Osteocyte (in vitro differentiated cells): ENCODE measurements around the gene PPDPF. TPM values are rescaled to one million over a fixed set of nuclear protein-coding genes. Genes with fewer than 3 reads are reported as not detected.
"Not testable (repeated sequence)": the region's sequence is repeated elsewhere in the genome, so short reads cannot be mapped to it uniquely, and the experiment has no call there.

ENCODE experiments used
- DNase-seq: peaks from one replicate; pipeline ENCODE4 v3.0.0; 2021; ENCODE audit warnings: mixed read lengths; ENCODE audit not compliant: unreplicated experiment; ENCODE audit errors: extremely low spot score
- H3K27ac Mint-ChIP-seq: one replicate; pipeline ENCODE4 v1.8.0; 2021; ENCODE audit warnings: mild to moderate bottlenecking, mixed read lengths; ENCODE audit not compliant: unreplicated experiment
- H3K27me3 Mint-ChIP-seq: one replicate; pipeline ENCODE4 v1.8.0; 2021; ENCODE audit warnings: mixed read lengths; ENCODE audit not compliant: unreplicated experiment
- H3K36me3 Mint-ChIP-seq: one replicate; pipeline ENCODE4 v1.8.0; 2021; ENCODE audit warnings: mixed read lengths; ENCODE audit not compliant: unreplicated experiment
- H3K4me1 Mint-ChIP-seq: one replicate; pipeline ENCODE4 v1.8.0; 2021; ENCODE audit warnings: mixed read lengths; ENCODE audit not compliant: unreplicated experiment
- H3K4me3 Mint-ChIP-seq: one replicate; pipeline ENCODE4 v1.8.0; 2021; ENCODE audit warnings: mild to moderate bottlenecking, moderate library complexity, mixed read lengths; ENCODE audit not compliant: unreplicated experiment
- H3K9me3 Mint-ChIP-seq: one replicate; pipeline ENCODE4 v1.8.0; 2021; ENCODE audit warnings: mixed read lengths; ENCODE audit not compliant: unreplicated experiment
- total RNA-seq: library from RNA; stranded (reverse); gene quantifications from 2 replicates; pipeline ENCODE4 v1.2.1, GENCODE V29; 2021
- TF ChIP-seq, protein P1 (sequence below): fragments of 200-600 bp; sonication (generic); IDR thresholded peaks from 2 replicates; pipeline ENCODE4 v1.5.0; 2021; ENCODE audit warnings: antibody characterized with exemption, mild to moderate bottlenecking, moderate library complexity

PPDPF gene
- total RNA-seq, 1 donor from 2014 or later: 239 TPM

DNA sequence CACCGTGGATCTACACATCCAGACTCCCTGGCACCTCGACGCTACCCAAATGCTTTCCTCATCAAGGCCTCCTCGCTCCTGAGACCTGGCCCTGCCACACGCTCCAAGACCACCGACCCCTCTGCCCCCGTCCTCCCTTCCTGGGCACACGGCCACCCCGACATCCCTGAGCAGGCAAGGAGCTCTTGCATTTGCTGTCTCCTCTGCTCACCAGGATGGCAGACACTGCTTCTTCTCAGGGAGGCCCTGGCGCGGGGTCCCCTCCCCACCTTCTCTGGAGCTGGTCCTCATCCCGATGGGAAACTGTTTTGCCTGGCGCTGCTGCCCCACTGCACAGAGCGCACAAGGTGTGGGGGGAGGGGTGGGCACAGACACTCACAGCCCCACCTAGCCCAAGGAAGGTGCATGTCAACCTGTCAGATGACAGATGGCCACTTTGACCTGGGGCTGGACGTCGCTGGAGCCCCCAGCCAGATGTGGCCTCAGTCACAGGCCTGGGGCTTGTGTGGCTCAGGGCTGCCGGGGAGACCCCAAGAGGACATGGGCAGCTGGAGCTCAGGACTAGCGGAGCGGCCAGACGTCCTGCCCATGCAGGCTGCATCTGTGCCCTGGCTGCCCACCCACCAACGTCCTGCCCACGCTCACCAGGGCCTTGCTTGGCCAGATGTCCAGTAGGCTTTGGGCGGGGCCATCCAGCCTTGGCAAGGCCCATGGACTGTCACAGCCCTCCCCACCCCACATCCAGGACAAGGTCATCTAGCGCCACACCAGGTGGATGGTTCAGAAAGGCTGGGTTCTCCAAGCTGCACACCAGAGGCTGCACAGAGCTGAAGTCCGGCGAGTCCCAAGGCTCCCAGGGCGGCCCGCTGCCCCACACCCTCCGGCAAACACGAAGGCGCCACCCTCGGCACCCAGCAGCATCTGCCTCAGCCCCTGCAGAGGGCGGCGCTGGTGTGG, 41.9 kb upstream of the PPDPF start:
- TF ChIP-seq, protein P1, sequence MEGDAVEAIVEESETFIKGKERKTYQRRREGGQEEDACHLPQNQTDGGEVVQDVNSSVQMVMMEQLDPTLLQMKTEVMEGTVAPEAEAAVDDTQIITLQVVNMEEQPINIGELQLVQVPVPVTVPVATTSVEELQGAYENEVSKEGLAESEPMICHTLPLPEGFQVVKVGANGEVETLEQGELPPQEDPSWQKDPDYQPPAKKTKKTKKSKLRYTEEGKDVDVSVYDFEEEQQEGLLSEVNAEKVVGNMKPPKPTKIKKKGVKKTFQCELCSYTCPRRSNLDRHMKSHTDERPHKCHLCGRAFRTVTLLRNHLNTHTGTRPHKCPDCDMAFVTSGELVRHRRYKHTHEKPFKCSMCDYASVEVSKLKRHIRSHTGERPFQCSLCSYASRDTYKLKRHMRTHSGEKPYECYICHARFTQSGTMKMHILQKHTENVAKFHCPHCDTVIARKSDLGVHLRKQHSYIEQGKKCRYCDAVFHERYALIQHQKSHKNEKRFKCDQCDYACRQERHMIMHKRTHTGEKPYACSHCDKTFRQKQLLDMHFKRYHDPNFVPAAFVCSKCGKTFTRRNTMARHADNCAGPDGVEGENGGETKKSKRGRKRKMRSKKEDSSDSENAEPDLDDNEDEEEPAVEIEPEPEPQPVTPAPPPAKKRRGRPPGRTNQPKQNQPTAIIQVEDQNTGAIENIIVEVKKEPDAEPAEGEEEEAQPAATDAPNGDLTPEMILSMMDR: no peak

DNA sequence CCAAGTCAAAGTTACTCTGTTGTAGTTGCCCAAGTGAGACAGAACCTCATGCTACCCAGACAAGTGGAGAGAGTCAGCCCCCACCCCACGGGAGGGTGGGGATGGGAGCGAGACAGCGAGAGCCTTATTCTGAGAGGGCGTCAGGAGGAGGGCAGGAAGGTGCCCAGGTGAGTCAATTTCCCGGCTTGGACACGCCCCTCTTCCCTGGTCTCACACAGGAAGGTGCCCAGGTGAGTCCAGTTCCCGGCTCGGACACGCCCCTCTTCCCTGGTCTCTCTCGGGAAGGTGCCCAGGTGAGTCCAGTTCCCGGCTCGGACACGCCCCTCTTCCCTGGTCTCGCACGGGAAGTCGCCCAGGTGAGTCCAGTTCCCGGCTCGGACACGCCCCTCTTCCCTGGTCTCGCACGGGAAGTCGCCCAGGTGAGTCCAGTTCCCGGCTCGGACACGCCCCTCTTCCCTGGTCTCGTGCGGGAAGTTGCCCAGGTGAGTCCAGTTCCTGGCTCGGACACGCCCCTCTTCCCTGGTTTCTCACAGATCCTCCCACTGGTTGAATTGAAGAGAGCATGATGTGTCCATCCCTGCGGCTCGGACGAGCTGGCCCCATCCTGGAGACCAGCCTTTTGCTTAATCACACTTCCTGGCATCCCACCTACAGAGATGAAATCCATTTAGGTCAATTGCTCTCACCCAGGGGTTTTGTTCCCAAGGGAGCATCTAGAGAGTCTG, 40.7 kb upstream of the PPDPF start:
- H3K36me3 Mint-ChIP-seq, H3K9me3 Mint-ChIP-seq, H3K27ac Mint-ChIP-seq, H3K4me1 Mint-ChIP-seq, DNase-seq, H3K4me3 Mint-ChIP-seq: not testable (repeated sequence)
- peaks cover 28% of the 10 kb centered on the region for H3K27me3 Mint-ChIP-seq

More for the DNA sequence above, 41.9 kb upstream of the PPDPF start:
- DNase-seq: no peak
- Mint-ChIP-seq H3K36me3 (no peaks in the 10 kb centered on the region), H3K4me1 (peaks cover 9% of the 10 kb centered on the region), H3K9me3 (no peaks in the 10 kb centered on the region), H3K4me3 (no peak overlapping the region), H3K27ac (no peak overlapping the region), H3K27me3 (peaks cover 36% of the 10 kb centered on the region)

DNA sequence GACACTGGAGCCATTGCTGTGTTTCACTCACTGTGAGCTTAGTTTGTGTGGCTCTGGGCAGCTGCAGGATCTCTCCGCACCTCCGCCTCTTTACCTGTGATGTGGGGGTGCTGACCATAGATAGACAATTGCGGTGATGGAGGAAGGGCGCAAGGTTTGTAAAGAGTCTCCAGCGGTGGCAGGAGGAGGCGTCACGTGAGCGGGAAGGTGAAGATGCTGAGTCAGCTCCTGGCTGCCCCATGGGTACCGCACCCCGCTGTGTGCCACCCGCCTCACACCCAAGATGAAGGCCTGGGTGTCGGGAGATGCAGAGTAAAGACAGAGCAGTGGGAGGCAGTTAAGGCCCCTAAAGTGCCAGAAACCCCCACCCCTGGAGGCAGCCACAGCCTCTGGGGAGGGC, 39.1 kb upstream of the PPDPF start:
- no peaks in the 10 kb centered on the region for H3K36me3 Mint-ChIP-seq
- no peaks in the 10 kb centered on the region for H3K9me3 Mint-ChIP-seq
- peaks cover 20% of the 10 kb centered on the region for H3K27me3 Mint-ChIP-seq
- peaks cover 9% of the 10 kb centered on the region for H3K4me1 Mint-ChIP-seq
- H3K27ac Mint-ChIP-seq: no peak overlapping the region
- no peak overlapping the region for H3K4me3 Mint-ChIP-seq
- no peak for DNase-seq
- TF ChIP-seq, protein P1: no peak

DNA sequence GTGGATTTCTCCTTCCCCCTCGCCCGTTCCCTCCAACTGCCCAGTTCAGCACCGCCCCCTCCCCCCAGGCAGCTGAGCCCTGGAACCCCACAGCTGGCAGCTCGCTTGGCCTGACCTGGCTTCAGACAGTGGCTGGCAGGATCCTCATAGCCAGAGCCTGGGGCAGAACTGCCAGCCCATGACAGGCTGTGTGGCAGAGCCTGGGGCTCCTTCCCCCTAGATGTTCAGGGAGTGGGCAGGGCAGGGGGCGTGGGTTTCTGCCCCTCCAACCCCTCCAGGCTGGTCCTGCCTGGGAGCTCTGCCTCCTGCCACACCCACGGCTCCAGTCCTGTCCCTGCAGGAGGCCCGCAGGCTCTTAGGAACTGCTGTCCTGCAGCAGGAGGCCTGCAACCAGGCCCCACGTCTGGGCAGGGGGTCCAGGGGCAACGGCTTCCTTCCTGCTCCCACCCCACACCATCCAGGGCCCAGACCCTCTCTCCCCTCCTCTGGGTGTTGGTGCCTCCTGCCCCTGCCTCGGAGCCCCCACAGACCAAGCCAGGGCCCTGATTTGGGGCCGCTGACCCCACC, 38.5 kb upstream of the PPDPF start:
- no peak overlapping the region for H3K4me3 Mint-ChIP-seq
- H3K4me1 Mint-ChIP-seq: peaks cover 9% of the 10 kb centered on the region
- TF ChIP-seq, protein P1: no peak

DNA sequence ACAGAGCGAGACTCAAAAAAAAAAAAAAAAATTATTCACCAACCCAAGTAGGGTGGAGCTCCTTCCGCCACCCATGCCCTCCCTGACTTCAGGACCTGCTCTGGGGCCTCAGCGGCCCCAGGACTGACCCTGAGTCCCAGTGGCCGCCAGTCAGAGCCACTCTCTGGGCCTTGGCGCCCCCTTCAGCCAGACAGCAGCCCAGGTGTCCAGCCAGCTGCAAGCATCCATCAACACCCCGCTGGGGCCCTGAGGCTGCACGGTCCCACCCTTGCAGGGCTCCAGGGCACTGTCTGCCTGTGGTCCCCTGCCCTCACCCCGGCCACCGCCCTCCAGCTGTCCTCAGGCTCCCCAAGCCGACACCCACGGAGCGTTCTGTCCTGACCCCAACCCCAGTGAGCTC, 36.7 kb upstream of the PPDPF start:
- no peak overlapping the region for H3K4me3 Mint-ChIP-seq

More for the DNA sequence above, 38.5 kb upstream of the PPDPF start:
- Mint-ChIP-seq H3K9me3 (no peaks in the 10 kb centered on the region), H3K36me3 (no peaks in the 10 kb centered on the region), H3K27ac (no peak overlapping the region), H3K27me3 (peaks cover 18% of the 10 kb centered on the region)
- no peak for DNase-seq

More for the DNA sequence above, 36.7 kb upstream of the PPDPF start:
- H3K9me3 Mint-ChIP-seq: no peaks in the 10 kb centered on the region
- DNase-seq: no peak
- no peak overlapping the region for H3K27ac Mint-ChIP-seq
- peaks cover 16% of the 10 kb centered on the region for H3K27me3 Mint-ChIP-seq
- H3K4me1 Mint-ChIP-seq: peaks cover 9% of the 10 kb centered on the region
- H3K36me3 Mint-ChIP-seq: no peaks in the 10 kb centered on the region
- TF ChIP-seq, protein P1: no peak
